ENCODE measurements around the gene ATP5F1D. TPM values are rescaled to one million over a fixed set of nuclear protein-coding genes. Genes with fewer than 3 reads are reported as not detected.

Gene ATP5F1D
- total and polyA plus RNA-seq, 2 of the 8 experiments (the other 6 are each of a cell fraction or from before 2014, with no cell fraction given) = 174 to 249 TPM

DNA sequence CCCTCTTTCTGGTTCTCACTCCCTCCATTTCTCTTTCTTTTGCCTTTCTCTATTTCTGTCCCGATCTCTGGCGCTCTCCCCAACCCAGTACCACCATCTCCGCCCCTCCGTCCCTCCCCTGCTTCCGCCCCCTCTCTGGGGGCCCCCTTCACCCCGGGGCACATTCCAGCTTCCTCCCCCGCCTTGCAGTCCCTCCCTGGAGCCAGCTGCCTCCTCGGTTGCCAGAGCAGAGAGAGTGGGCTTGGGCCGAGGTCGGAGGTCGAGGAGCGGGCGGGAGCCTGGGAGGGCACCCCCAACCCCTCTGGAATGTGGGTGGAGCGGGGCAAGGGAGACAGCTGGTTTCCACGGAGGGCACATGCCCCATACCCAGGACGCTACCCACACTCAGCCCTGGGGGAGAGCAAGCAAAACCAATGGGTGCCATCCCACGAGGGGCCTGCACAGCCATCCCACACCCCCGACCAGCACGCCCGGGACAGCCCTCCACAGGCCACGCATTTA lies 21.1 kb downstream of the ATP5F1D start:
- ChIA-PET POLR2A (ENCODE audit: partially characterized antibody) (interaction anchor here (1.0 to 19.4 kb wide), 5 partner anchors 8 to 62 kb away, joined by 3 to 456 read pairs (median 331); partner anchors contain the start of genes ATP5F1D, CBARP, FAM174C and MIDN), CTCF (ENCODE audit: partially characterized antibody) (interaction anchor here (0.8 to 15.9 kb wide), 6 partner anchors 9 to 237 kb away, joined by 3 to 212 read pairs (median 3); partner anchors contain the start of genes ATP5F1D and CNN2)
- Histone ChIP-seq H3K4me2 (ENCODE audit: insufficient read depth in 1 of 2, low read depth in 2 of 2, low read length in 2 of 2) (peak overlapping the region; percentile 83 to 94), H2AFZ (ENCODE audit: low read length) (no peak overlapping the region), H3K9me3 (ENCODE audit: insufficient read depth in 2 of 2, low read depth in 1 of 2, low read length in 1 of 2) (no peaks in the 10 kb centered on the region), H2BK120ac (replicated peaks; ENCODE audit: low read depth, low read length) (no peak overlapping the region), H2BK5ac (ENCODE audit: low read depth, low read length) (peak overlapping the region; percentile 88; the same call in 1 of the 2 replicates), H4K91ac (replicated peaks; ENCODE audit: insufficient read length, low read length) (peak overlapping the region; percentile 85), H3K79me1 (ENCODE audit: low read depth, low read length) (no peaks in the 10 kb centered on the region), H3K23ac (ENCODE audit: insufficient read length) (no peak overlapping the region), H2BK15ac (ENCODE audit: low read length) (no peak overlapping the region; the same call in 1 of the 2 replicates), H3K4ac (replicated peaks; ENCODE audit: insufficient read length, low read depth, low read length) (peak overlapping the region; percentile 44), H2AK5ac (ENCODE audit: low read depth, low read length) (no peak overlapping the region), H3K27me3 (replicated peaks in 1 of 4; ENCODE audit: control insufficient read depth in 3 of 4, extremely low read depth in 1 of 4, insufficient read depth in 3 of 4, low read length in 3 of 4) (peaks cover 0 to 7% (median 4%) of the 10 kb centered on the region in 4 experiments; a peak in 4 of 7 replicates), H4K20me1 (replicated peaks in 1 of 2; ENCODE audit: control insufficient read depth in 1 of 2, insufficient read depth in 2 of 2, low read length in 2 of 2) (peaks cover 2 to 9% of the 10 kb centered on the region in 2 experiments), H4K8ac (ENCODE audit: extremely low read depth, insufficient read depth, low read length) (no peak overlapping the region; the same call in 1 of the 2 replicates), H3K4me1 (replicated peaks in 1 of 4; ENCODE audit: control insufficient read depth in 3 of 4, insufficient read depth in 4 of 4, low read length in 3 of 4) (peaks cover 0 to 65% (median 42%) of the 10 kb centered on the region in 4 experiments; a peak in 6 of 7 replicates), H3K9ac (replicated peaks in 1 of 4; ENCODE audit: extremely low read depth in 1 of 4, low read depth in 3 of 4, low read length in 3 of 4) (no peak overlapping the region; a peak in 2 of 7 replicates), H3K27ac (ENCODE audit: low read depth, low read length) (no peak overlapping the region), H4K5ac (ENCODE audit: insufficient read length, low read depth, low read length) (no peak overlapping the region), H3K36me3 (ENCODE audit: control insufficient read depth in 2 of 4, insufficient read depth in 4 of 4, low read length in 3 of 4) (peaks cover 0 to 8% (median 0%) of the 10 kb centered on the region in 4 experiments; a peak in 2 of 8 replicates), H3K79me2 (ENCODE audit: control insufficient read depth in 1 of 2, insufficient read depth in 2 of 2, low read length in 2 of 2) (no peaks in the 10 kb centered on the region), H3K14ac (ENCODE audit: insufficient read length) (no peak overlapping the region), H3K56ac (replicated peaks; ENCODE audit: insufficient read length, low read depth, low read length) (peak overlapping the region; percentile 59), H2BK12ac (ENCODE audit: low read depth, low read length) (peak overlapping the region; percentile 96; the same call in 1 of the 2 replicates), H3K4me3 (ENCODE audit: extremely low read depth in 1 of 4, insufficient read depth in 2 of 4, low read depth in 3 of 4, low read length in 4 of 4) (peak overlapping the region in 3 of 4 experiments; percentile 5 to 77 (median 55); a peak in 5 of 8 replicates), H2BK20ac (ENCODE audit: low read length) (0 out of 2 replicates have a peak overlapping the region, but pooled peaks have one; percentile 43), H3K23me2 (ENCODE audit: low read depth, low read length) (peaks cover 32% of the 10 kb centered on the region; the same call in 1 of the 2 replicates), H3K18ac (ENCODE audit: extremely low read depth, low read length) (peak overlapping the region; percentile 32; the same call in 1 of the 2 replicates)
- FAIRE-seq (no peak), DNase-seq (ENCODE audit: low read depth in 1 of 2, low spot score in 2 of 2) (no peak)
- WGBS, 2 experiments (ENCODE audit: extremely low coverage in 1 of 2, insufficient coverage in 1 of 2, insufficient read length in 1 of 2, insufficient replicate concordance in 2 of 2, low coverage in 1 of 2, low lambda C conversion rate in 2 of 2, missing lambda C conversion rate in 1 of 2) = 67% methylated on average over 6 of the region's 21 CpGs; no CpG with 5 or more reads in 1 of the 2 experiments
- no peak for TF ChIP-seq SP2 (IDR thresholded peaks at IDR 0.05; ENCODE audit: low read length)
- TF ChIP-seq SP1 (IDR thresholded peaks at IDR 0.05; ENCODE audit: low read depth, low read length) = peak; percentile 64; the same call in 1 of the 2 replicates
- peak; percentile 87 for TF ChIP-seq TEAD4 (IDR thresholded peaks at IDR 0.05; ENCODE audit: low read depth, low read length)
- TF ChIP-seq SIX5 (IDR thresholded peaks at IDR 0.05; ENCODE audit: low read depth, low read length) = no peak
- TF ChIP-seq BRCA1 (IDR thresholded peaks at IDR 0.05; ENCODE audit: low read depth, low read length) = no peak
- TF ChIP-seq KDM5A (IDR thresholded peaks at IDR 0.05; ENCODE audit: low read length) = no peak
- TF ChIP-seq SUZ12 (IDR thresholded peaks at IDR 0.05; ENCODE audit: low read length) = no peak
- peak; percentile 97 for TF ChIP-seq EGR1 (IDR thresholded peaks at IDR 0.05; ENCODE audit: borderline replicate concordance, low read depth, low read length)
- TF ChIP-seq TAF7 (optimal IDR thresholded peaks at IDR 0.05; ENCODE audit: borderline replicate concordance, low read depth, low read length) = peak; percentile 29
- TF ChIP-seq EP300 (IDR thresholded peaks at IDR 0.05; ENCODE audit: borderline replicate concordance in 1 of 2, low read depth in 2 of 2, low read length in 2 of 2) = peak in 1 of 2 experiments; percentile 31; a peak in 1 of 3 replicates
- peak in 1 of 2 experiments; percentile 53; a peak in 1 of 3 replicates for TF ChIP-seq POLR2A (IDR thresholded peaks at IDR 0.05; ENCODE audit: control extremely low read depth in 1 of 2, low read depth in 2 of 2, low read length in 2 of 2)
- peak; percentile 41 for TF ChIP-seq CTBP2 (IDR thresholded peaks at IDR 0.05; ENCODE audit: borderline replicate concordance, insufficient read depth, insufficient read length, low read length)

All from H1 (cell line).